Sigmoid colon (tissue), 4 donors: ENCODE measurements around the gene MRPL57.

Source experiments
- EP300 ChIP-seq, 4 donors: sonication (generic); formaldehyde crosslinking; IDR thresholded peaks; one replicate each; pipeline ENCODE4 v1.6.1; 2017; ENCODE audit warnings: antibody characterized with exemption in 4 of 4
- POLR2A ChIP-seq, 2 donors: fragments of 450-650 bp; IDR thresholded peaks; one replicate each; pipeline ENCODE4 v1.6.1; 2016; ENCODE audit warnings: antibody characterized with exemption in 2 of 2, mild to moderate bottlenecking in 2 of 2, moderate library complexity in 2 of 2
- POLR2AphosphoS5 ChIP-seq, 4 donors: sonication (generic); formaldehyde crosslinking; IDR thresholded peaks; one replicate each; pipeline ENCODE4 v1.6.1; 2017; ENCODE audit warnings: antibody characterized with exemption in 4 of 4
- TF ChIP-seq, protein P1 (sequence below), 4 experiments: fragments of 450-650 bp in 3 of 4; fragments of 200-600 bp in 1 of 4; IDR thresholded peaks; one replicate each; pipeline ENCODE4 v1.5.1; 2016 to 2019; ENCODE audit warnings: antibody characterized with exemption in 4 of 4, mild to moderate bottlenecking in 3 of 4, moderate library complexity in 2 of 4

DNA sequence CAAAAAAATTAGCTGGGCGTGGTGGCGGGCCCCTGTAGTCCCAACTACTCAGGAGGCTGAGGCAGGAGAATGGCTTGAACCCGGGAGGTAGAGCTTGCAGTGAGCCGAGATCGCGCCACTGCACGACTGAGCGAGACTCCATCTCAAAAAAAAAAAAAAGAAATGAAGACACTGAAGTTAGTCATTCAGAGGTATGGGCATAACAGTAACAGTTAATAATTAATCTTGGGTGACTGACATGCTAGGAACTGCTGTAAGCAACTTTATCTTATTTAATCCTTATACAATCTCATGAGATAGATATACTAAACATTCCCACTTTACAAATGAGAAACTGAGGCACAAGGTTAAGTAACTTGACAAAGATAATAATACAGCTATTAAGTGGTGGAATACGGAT lies 5.0 kb upstream of the MRPL57 start:
- TF ChIP-seq, protein P1, sequence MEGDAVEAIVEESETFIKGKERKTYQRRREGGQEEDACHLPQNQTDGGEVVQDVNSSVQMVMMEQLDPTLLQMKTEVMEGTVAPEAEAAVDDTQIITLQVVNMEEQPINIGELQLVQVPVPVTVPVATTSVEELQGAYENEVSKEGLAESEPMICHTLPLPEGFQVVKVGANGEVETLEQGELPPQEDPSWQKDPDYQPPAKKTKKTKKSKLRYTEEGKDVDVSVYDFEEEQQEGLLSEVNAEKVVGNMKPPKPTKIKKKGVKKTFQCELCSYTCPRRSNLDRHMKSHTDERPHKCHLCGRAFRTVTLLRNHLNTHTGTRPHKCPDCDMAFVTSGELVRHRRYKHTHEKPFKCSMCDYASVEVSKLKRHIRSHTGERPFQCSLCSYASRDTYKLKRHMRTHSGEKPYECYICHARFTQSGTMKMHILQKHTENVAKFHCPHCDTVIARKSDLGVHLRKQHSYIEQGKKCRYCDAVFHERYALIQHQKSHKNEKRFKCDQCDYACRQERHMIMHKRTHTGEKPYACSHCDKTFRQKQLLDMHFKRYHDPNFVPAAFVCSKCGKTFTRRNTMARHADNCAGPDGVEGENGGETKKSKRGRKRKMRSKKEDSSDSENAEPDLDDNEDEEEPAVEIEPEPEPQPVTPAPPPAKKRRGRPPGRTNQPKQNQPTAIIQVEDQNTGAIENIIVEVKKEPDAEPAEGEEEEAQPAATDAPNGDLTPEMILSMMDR (IDR thresholded peaks at IDR 0.05): no peak
- TF ChIP-seq EP300 (IDR thresholded peaks at IDR 0.05): no peak
- no peak for TF ChIP-seq POLR2A (IDR thresholded peaks at IDR 0.05)
- TF ChIP-seq POLR2AphosphoS5 (IDR thresholded peaks at IDR 0.05): no peak
